GM21737 (cell line): ENCODE measurements around the gene POLR2H.

Source experiments
- ATAC-seq: cut with Tn5 transposase; IDR thresholded peaks from one replicate; pipeline ENCODE4 v1.9.1; 2021; ENCODE audit warnings: mild to moderate bottlenecking, moderate library complexity; ENCODE audit not compliant: unreplicated experiment

POLR2H gene

GRCh38 chr3:184361532-184361931 lies at the start of gene POLR2H, which contains the start of gene CLCN2:
Gene POLR2H, plus strand, starts transcription at chr3:184361710. Its CDS starts 1,783 bp downstream, at chr3:184363493.
Gene CLCN2, minus strand, starts transcription at chr3:184361605. Its CDS starts 126 bp downstream, at chr3:184361479.
- peak; percentile 42 for ATAC-seq

GRCh38 chr3:184314363-184314699 lies 47.2 kb upstream of the POLR2H start, which contains the start of gene EIF4G1:
Gene EIF4G1, plus strand, starts transcription at chr3:184314606. Its CDS starts 1,191 bp downstream, at chr3:184315797.
- ATAC-seq = peak; percentile 83

- ATAC-seq = peak; percentile 35
These were observed 46.6 kb upstream of the POLR2H start for GRCh38 chr3:184314700-184315542.

GRCh38 chr3:184315543-184315867 lies 46.0 kb upstream of the POLR2H start:
- ATAC-seq = peak; percentile 1

- no peak for ATAC-seq
These were observed 45.4 kb upstream of the POLR2H start for GRCh38 chr3:184315871-184316661.

GRCh38 chr3:184316792-184317191 lies 44.7 kb upstream of the POLR2H start:
- ATAC-seq = no peak

- no peak for ATAC-seq
These were observed 44.3 kb upstream of the POLR2H start for GRCh38 chr3:184317201-184317600.

- ATAC-seq = no peak
These were observed 41.4 kb upstream of the POLR2H start for GRCh38 chr3:184320104-184320445.

- ATAC-seq = no peak
These were observed 39.8 kb upstream of the POLR2H start for GRCh38 chr3:184321666-184322065.

GRCh38 chr3:184322731-184323487 lies 38.6 kb upstream of the POLR2H start:
- no peak for ATAC-seq

- no peak for ATAC-seq
These were observed 37.8 kb upstream of the POLR2H start for GRCh38 chr3:184323696-184324095.

GRCh38 chr3:184325269-184325668 lies 36.2 kb upstream of the POLR2H start:
- no peak for ATAC-seq

- no peak for ATAC-seq
These were observed 35.7 kb upstream of the POLR2H start for GRCh38 chr3:184325715-184326369.

- ATAC-seq = no peak
These were observed 34.3 kb upstream of the POLR2H start for GRCh38 chr3:184327171-184327570.

GRCh38 chr3:184328516-184328915 lies 33.0 kb upstream of the POLR2H start:
- no peak for ATAC-seq

- no peak for ATAC-seq
These were observed 29.0 kb upstream of the POLR2H start for GRCh38 chr3:184332370-184333090.

- ATAC-seq = no peak
These were observed 28.3 kb upstream of the POLR2H start for GRCh38 chr3:184333190-184333589.

- no peak for ATAC-seq
These were observed 27.8 kb upstream of the POLR2H start for GRCh38 chr3:184333700-184334099.

- ATAC-seq = no peak
These were observed 26.9 kb upstream of the POLR2H start for GRCh38 chr3:184334470-184335158.

- ATAC-seq = no peak
These were observed 26.2 kb upstream of the POLR2H start for GRCh38 chr3:184335291-184335660.
